ENCODE data around the gene MRPS10.

- no peak for TF ChIP-seq CTCF (IDR thresholded peaks at IDR 0.05)
- no peak for TF ChIP-seq POLR2AphosphoS5 (IDR thresholded peaks at IDR 0.05; ENCODE audit: low read depth, low read length)
- no peak for TF ChIP-seq REST (IDR thresholded peaks at IDR 0.05; ENCODE audit: insufficient read depth in 1 of 2, low read depth in 2 of 2, low read length in 1 of 2)
These were observed 25.4 kb upstream of the MRPS10 start for GRCh38 chr6:42243046-42243445.

Measured in Panc1 (cell line).